K562 (cell line): ENCODE measurements around the gene MTHFR. TPM values are rescaled to one million over a fixed set of nuclear protein-coding genes. Genes with fewer than 3 reads are reported as not detected.

Source experiments
- ARID1B ChIP-seq: fragments of 450-650 bp; IDR thresholded peaks from 2 replicates; pipeline ENCODE4 v1.6.1; 2016; ENCODE audit warnings: antibody characterized with exemption, mild to moderate bottlenecking, inconsistent platforms
- CREM ChIP-seq: IDR thresholded peaks from 2 replicates; pipeline ENCODE4 v1.6.1; 2014; ENCODE audit warnings: antibody characterized with exemption, low read depth
- GTF2F1 ChIP-seq: IDR thresholded peaks from 2 replicates; pipeline ENCODE4 v1.6.1; 2011; ENCODE audit warnings: low read depth, low read length, improper control_type of control experiment
- JUN ChIP-seq, 2 experiments: sonication (generic) in 1 of 2; formaldehyde crosslinking in 1 of 2; IDR thresholded peaks; 2 replicates each; pipeline versions ENCODE4 v1.6.1 to v1.8.0; 2012 to 2022; ENCODE audit warnings: borderline replicate concordance in 2 of 2, mild to moderate bottlenecking in 2 of 2, improper control_type of control experiment in 1 of 2, low read depth in 1 of 2, low read length in 1 of 2, missing genetic modification reagents in 1 of 2
- SOX6 ChIP-seq: fragments of 450-650 bp; IDR thresholded peaks from 2 replicates; pipeline ENCODE4 v1.6.1; 2014; ENCODE audit warnings: mild to moderate bottlenecking
- TBP ChIP-seq: optimal IDR thresholded peaks from 2 replicates; pipeline ENCODE3; 2011; ENCODE audit warnings: low read depth, low read length, improper control_type of control experiment
- ZHX1 ChIP-seq: fragments of 150-350 bp; conservative IDR thresholded peaks from 2 replicates; pipeline ENCODE4 v1.6.1; 2014; ENCODE audit warnings: low read length
- polyA plus RNA-seq, 8 experiments: library from polyadenylated mRNA; depleted of rRNA in 4 of 8; stranded (reverse) in 5 of 8; unstranded in 3 of 8; fragments of >200 nt; fragmentation: Nextera tagmentation in 2 of 8; fragmentation: Illumina TruSeq in 1 of 8; extraction: Ambion mirVana in 2 of 8; extraction: Trizol in 1 of 8; gene quantifications; 2 replicates each; pipeline versions ENCODE4 v1.2.1 to v1.2.3, GENCODE V29; 2011 to 2014; ENCODE audit warnings: inconsistent platforms in 1 of 8, missing spikeins in 1 of 8
- total RNA-seq, 7 experiments: library from RNA; depleted of rRNA in 6 of 7; stranded (reverse); fragments of >200 nt in 6 of 7; fragmentation: Illumina TruSeq in 2 of 7; extraction: Trizol in 2 of 7; gene quantifications; 2 replicates each; pipeline versions ENCODE4 v1.2.1 to v1.2.3, GENCODE V29; 2011 to 2021; ENCODE audit warnings: low replicate concordance in 1 of 7
- TF ChIP-seq, protein P1 (sequence below): fragments of 450-650 bp; IDR thresholded peaks from 2 replicates; pipeline ENCODE4 v1.6.1; 2017; ENCODE audit warnings: antibody characterized with exemption, mild to moderate bottlenecking

Gene MTHFR
- total and polyA plus RNA-seq, 9 of the 15 experiments (the other 6 are each of a cell fraction or from before 2014, with no cell fraction given), result 5.0 to 104 (median 62.6) TPM

DNA sequence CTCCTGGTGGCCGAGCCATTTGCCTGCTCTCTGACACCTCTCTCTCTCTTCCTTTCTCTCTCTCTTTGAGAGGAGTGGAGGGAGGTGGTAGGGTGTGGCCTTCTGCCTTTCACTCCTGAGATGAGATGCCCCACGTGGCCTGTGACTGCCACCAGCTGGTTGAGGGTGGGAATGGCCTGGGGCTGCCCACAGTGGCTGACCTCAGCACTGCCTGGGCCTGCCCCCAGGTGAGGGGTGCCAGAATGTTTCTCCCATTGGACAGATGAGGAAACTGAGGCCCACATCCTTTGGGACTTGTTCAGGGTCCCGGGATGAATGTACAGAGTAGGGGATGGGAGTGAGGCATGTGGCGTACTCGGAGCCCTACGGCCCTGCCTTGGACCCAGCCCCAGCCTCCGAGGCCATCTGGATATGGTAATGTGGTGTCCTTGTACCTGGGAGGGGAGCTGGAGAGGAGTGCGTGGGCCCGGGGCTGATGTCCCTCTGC, 56.5 kb downstream of the MTHFR start (continued):
- TF ChIP-seq, protein P1, sequence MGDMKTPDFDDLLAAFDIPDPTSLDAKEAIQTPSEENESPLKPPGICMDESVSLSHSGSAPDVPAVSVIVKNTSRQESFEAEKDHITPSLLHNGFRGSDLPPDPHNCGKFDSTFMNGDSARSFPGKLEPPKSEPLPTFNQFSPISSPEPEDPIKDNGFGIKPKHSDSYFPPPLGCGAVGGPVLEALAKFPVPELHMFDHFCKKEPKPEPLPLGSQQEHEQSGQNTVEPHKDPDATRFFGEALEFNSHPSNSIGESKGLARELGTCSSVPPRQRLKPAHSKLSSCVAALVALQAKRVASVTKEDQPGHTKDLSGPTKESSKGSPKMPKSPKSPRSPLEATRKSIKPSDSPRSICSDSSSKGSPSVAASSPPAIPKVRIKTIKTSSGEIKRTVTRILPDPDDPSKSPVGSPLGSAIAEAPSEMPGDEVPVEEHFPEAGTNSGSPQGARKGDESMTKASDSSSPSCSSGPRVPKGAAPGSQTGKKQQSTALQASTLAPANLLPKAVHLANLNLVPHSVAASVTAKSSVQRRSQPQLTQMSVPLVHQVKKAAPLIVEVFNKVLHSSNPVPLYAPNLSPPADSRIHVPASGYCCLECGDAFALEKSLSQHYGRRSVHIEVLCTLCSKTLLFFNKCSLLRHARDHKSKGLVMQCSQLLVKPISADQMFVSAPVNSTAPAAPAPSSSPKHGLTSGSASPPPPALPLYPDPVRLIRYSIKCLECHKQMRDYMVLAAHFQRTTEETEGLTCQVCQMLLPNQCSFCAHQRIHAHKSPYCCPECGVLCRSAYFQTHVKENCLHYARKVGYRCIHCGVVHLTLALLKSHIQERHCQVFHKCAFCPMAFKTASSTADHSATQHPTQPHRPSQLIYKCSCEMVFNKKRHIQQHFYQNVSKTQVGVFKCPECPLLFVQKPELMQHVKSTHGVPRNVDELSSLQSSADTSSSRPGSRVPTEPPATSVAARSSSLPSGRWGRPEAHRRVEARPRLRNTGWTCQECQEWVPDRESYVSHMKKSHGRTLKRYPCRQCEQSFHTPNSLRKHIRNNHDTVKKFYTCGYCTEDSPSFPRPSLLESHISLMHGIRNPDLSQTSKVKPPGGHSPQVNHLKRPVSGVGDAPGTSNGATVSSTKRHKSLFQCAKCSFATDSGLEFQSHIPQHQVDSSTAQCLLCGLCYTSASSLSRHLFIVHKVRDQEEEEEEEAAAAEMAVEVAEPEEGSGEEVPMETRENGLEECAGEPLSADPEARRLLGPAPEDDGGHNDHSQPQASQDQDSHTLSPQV, result 0 out of 2 replicates have a peak, but pooled peaks have one; percentile 30
- TF ChIP-seq SOX6 (peak; percentile 36; the same call in 1 of the 2 replicates), JUN (IDR thresholded peaks at IDR 0.05; ENCODE audit: borderline replicate concordance, low read depth, low read length) (peak; percentile 66; the same call in 1 of the 2 replicates), JUN (CRISPR knock-in tag; IDR thresholded peaks at IDR 0.05; ENCODE audit: borderline replicate concordance) (no peak; the same call in 1 of the 2 replicates), ZHX1 (0 out of 2 replicates have a peak, but pooled peaks have one; percentile 23), ARID1B (no peak), TBP (peak; percentile 23), GTF2F1 (0 out of 2 replicates have a peak, but pooled peaks have one; percentile 20), CREM (peak; percentile 64)
